SU-DHL-6 (cell line): ENCODE data around the gene QPCT.

Source experiments
- EZH2phosphoT487 ChIP-seq: fragments of 200-600 bp; sonication (generic), shearing (Covaris generic); conservative IDR thresholded peaks from 2 replicates; pipeline ENCODE4 v1.6.1; 2018; ENCODE audit warnings: mild to moderate bottlenecking, antibody characterized with exemption, low read length, moderate library complexity, mixed read lengths
- TF ChIP-seq, protein P1 (sequence below): fragments of 200-600 bp; sonication (generic); IDR thresholded peaks from one replicate; pipeline ENCODE4 v1.5.1; 2017; ENCODE audit warnings: antibody characterized with exemption, mild to moderate bottlenecking, low read length, moderate library complexity; ENCODE audit not compliant: insufficient read depth, poor library complexity, severe bottlenecking

DNA sequence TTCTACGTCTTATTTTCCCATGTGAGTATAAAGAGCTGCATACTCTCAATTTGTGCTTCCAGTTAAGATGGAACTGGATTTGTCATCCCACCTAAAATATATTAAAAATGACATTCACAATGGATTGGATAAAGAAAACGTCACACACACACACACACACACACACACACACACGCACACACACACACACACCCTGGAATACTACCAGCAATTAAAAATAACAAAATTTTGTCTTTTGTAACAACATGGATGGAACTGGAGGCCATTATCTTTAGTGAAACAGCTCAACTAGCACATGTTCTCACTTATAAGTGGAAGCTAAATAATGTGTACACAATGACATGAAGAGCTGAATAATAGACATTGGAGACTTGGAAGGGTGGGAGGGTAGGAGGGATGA, 3.8 kb upstream of the QPCT start:
- TF ChIP-seq, protein P1, sequence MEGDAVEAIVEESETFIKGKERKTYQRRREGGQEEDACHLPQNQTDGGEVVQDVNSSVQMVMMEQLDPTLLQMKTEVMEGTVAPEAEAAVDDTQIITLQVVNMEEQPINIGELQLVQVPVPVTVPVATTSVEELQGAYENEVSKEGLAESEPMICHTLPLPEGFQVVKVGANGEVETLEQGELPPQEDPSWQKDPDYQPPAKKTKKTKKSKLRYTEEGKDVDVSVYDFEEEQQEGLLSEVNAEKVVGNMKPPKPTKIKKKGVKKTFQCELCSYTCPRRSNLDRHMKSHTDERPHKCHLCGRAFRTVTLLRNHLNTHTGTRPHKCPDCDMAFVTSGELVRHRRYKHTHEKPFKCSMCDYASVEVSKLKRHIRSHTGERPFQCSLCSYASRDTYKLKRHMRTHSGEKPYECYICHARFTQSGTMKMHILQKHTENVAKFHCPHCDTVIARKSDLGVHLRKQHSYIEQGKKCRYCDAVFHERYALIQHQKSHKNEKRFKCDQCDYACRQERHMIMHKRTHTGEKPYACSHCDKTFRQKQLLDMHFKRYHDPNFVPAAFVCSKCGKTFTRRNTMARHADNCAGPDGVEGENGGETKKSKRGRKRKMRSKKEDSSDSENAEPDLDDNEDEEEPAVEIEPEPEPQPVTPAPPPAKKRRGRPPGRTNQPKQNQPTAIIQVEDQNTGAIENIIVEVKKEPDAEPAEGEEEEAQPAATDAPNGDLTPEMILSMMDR: no peak
- TF ChIP-seq EZH2phosphoT487: no peak
